Thoracic aorta (tissue), 2 donors: Measurements from ENCODE around the gene AFG1L. TPM values are rescaled to one million over a fixed set of nuclear protein-coding genes. Genes with fewer than 3 reads are reported as not detected.
"Not testable (repeated sequence)": the region's sequence is repeated elsewhere in the genome, so short reads cannot be mapped to it uniquely, and the experiment has no call there.

Source experiments
- ATAC-seq: fragments of 150-250 bp; one replicate; pipeline ENCODE4 v1.8.0; 2017; ENCODE audit warnings: low read depth; ENCODE audit not compliant: insufficient number of reproducible peaks, low FRiP score
- DNase-seq: peaks from one replicate; pipeline ENCODE4 v3.0.0-alpha.2; 2020; ENCODE audit warnings: low spot score
- H3K27ac ChIP-seq, 2 donors: fragments of 200-600 bp; sonication (generic); 1 replicate in 1 of 2; 2 replicates in 1 of 2; pipeline ENCODE4 v1.5.1; 2016; ENCODE audit warnings: mild to moderate bottlenecking in 2 of 2, moderate library complexity in 2 of 2
- H3K27me3 ChIP-seq: fragments of 200-600 bp; sonication (generic); replicated peaks from 2 replicates; pipeline ENCODE4 v1.6.0; 2016; ENCODE audit warnings: mild to moderate bottlenecking; ENCODE audit not compliant: insufficient read depth
- H3K36me3 ChIP-seq: fragments of 200-600 bp; sonication (generic); one replicate; pipeline ENCODE4 v1.5.1; 2016
- H3K4me1 ChIP-seq, 2 donors: fragments of 200-600 bp; sonication (generic); 1 replicate in 1 of 2; 2 replicates in 1 of 2; pipeline versions ENCODE4 v1.5.1 to v1.6.0; 2016; ENCODE audit warnings: low read depth in 2 of 2, mild to moderate bottlenecking in 1 of 2; ENCODE audit not compliant: control insufficient read depth in 1 of 2
- H3K4me3 ChIP-seq: fragments of 200-600 bp; sonication (generic); 2 replicates; pipeline ENCODE4 v1.5.1; 2016; ENCODE audit warnings: mild to moderate bottlenecking
- H3K9me3 ChIP-seq: fragments of 200-600 bp; sonication (generic); 2 replicates; pipeline ENCODE4 v1.5.1; 2016
- total RNA-seq, 2 donors: library from RNA; depleted of rRNA; stranded (reverse); fragments of >200 nt; gene quantifications; one replicate each; pipeline versions ENCODE4 v1.1.0 to v1.2.3, GENCODE V29; 2016
- TF ChIP-seq, protein P1 (sequence below): fragments of 200-600 bp; sonication (generic); IDR thresholded peaks from one replicate; pipeline ENCODE4 v1.5.1; 2019; ENCODE audit warnings: antibody characterized with exemption

AFG1L gene
- total RNA-seq, 2 donors from 2014 or later, result 1.7 to 21.7 TPM

DNA sequence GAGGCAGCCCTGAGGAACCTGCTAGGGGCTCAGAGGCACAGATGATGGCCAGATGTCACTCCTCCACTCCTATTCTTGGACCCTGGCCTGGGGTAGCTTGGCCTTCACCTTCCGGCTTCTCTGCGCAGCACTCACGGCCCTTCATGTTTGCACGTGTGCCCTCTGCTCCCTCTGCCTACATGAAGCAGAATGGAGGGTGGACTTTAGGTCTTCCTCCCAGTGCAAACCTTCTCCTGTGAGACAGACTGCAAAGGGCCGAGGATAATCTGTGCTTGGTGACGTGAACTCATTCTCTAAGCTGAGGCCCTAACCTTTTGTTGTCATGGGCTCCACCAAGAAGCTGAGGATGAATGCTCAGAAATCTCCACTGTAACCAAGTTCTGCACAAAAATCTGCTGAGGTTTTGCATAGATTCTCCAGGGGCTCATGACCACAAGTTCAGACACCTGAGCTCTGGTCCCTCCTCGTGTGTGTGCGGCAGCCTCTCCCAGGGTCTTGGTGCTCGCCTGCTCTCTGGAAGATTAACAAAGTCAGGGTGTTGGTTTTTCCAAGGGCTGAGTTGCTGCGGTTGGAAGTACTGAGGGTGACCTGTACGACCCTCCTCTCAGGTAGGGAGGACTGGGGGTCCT is 240.4 kb downstream of the AFG1L start:
- Histone ChIP-seq H3K27me3 (no peaks in the 10 kb centered on the region), H3K27ac (no peak overlapping the region), H3K4me1 (no peaks in the 10 kb centered on the region), H3K36me3 (no peaks in the 10 kb centered on the region), H3K4me3 (no peak overlapping the region), H3K9me3 (peaks cover 3% of the 10 kb centered on the region)
- ATAC-seq, result no peak
- TF ChIP-seq, protein P1, sequence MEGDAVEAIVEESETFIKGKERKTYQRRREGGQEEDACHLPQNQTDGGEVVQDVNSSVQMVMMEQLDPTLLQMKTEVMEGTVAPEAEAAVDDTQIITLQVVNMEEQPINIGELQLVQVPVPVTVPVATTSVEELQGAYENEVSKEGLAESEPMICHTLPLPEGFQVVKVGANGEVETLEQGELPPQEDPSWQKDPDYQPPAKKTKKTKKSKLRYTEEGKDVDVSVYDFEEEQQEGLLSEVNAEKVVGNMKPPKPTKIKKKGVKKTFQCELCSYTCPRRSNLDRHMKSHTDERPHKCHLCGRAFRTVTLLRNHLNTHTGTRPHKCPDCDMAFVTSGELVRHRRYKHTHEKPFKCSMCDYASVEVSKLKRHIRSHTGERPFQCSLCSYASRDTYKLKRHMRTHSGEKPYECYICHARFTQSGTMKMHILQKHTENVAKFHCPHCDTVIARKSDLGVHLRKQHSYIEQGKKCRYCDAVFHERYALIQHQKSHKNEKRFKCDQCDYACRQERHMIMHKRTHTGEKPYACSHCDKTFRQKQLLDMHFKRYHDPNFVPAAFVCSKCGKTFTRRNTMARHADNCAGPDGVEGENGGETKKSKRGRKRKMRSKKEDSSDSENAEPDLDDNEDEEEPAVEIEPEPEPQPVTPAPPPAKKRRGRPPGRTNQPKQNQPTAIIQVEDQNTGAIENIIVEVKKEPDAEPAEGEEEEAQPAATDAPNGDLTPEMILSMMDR, result no peak
- DNase-seq, result no peak

DNA sequence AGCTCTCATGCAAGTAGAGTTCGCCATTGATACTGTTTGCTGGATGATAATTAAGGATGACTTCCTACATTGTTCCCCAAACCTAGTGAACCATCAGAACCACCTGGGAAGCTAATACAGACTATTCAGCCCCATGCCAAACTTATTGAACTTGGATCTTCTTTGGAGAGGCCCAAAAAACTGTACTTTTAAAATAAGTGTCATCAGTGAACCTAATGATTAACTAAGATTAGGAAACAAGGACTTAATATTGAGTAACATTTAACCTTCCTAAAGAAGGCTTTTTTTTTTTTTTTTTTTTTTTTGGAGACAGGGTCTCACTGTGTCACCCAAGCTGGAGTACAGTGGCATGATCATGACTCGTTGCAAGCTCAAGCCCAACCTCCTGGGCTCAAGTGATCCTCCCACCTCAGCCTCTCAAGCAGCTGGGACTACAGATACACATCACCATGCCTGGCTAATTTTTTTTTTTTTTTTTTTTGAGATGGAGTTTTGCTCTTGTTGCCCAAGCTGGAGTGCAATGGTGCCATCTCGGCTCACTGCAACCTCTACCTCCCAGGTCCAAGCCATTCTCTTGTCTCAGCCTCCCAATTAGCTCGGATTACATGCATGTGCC is 241.2 kb downstream of the AFG1L start:
- H3K4me1 ChIP-seq, H3K9me3 ChIP-seq, H3K27me3 ChIP-seq, H3K4me3 ChIP-seq, ATAC-seq, DNase-seq, H3K27ac ChIP-seq, H3K36me3 ChIP-seq: not testable (repeated sequence)

DNA sequence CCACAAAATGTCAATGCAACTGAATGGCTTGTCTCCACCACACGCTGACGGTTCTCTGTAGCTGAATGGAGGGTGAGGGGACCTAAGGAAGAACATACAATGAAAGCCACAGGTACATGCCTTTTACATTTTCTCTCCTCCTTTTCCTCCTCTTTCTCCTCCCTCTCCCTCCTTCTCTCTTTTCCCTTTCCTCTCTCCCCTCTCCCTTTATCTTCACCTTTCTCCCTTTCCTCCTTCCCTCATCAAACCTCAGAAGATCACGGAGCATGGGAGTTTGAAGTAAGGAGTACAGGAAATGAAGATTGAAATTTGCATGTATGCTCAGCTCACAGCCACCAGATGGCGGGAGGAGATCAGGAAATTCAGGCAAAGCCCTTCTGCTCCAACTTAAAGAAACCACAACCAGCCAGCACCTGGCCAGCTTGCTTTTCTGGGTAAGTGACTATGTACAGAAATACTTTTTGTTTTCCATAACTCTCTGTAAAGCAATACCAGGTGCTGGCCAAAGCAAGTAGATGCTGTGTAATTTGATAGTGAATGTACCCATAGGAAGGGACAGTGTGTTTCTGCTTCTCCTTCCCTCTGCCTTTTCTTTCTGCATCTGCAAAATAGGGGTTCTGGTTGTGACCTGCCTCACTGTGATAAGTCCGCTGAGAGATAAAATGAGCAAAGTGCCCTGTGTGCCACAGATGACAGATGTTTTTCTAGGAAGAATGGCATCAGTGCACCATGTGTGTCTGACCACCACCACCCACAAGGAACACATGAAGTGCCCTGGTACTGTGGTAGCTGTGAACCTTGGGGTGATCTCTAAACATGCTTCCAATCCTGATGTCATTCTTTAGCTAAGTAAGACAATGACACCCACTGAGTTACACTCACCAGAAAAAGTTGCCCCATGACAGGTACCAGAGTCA is 247.2 kb downstream of the AFG1L start:
- Histone ChIP-seq H3K4me1 (no peaks in the 10 kb centered on the region), H3K36me3 (no peaks in the 10 kb centered on the region), H3K9me3 (peaks cover 3% of the 10 kb centered on the region), H3K27me3 (no peaks in the 10 kb centered on the region), H3K27ac (no peak overlapping the region), H3K4me3 (no peak overlapping the region)
- no peak for DNase-seq
- no peak for ATAC-seq
- TF ChIP-seq, protein P1, result peak; percentile 86

DNA sequence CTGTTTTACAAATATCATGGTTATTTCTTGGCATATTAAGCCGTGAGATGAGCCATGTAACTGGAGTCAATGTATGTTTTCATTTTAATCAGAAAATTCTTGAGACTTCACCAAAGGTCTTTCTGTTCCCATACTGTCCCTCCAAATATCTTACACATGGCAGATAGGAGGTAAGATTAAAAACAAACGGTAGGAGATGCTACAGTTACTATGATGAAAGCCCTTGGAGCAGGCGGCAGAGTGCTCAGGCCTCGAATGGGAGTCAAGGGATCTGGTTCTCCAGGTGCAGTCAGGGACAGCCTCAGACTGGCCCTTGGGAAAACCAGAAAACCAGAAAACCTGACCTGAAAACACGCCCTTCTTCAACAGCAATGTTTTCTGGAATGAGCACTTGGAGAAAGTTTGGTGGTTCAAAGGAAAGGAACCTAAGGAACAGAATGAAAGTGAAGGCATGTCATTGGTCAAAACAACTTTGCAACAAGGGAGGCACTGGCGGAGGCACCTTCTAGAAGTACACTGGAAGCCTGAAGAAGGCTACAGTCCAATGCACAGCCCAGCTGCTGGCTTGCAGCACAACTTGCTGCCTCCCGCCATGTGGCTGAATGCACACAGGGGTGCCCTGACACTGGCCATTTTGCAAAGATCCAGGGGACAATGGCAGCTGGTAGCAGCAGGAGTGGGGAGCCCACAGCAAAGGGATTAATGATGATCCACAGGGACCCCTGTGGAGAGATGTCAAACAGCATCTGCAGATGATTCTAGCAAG is 248.5 kb downstream of the AFG1L start:
- TF ChIP-seq, protein P1, result no peak
- no peak overlapping the region for H3K27ac ChIP-seq
- ATAC-seq (no peak), DNase-seq (no peak)
- H3K4me3 ChIP-seq, result no peak overlapping the region
- H3K4me1 ChIP-seq, result no peaks in the 10 kb centered on the region
- no peaks in the 10 kb centered on the region for H3K27me3 ChIP-seq
- peaks cover 3% of the 10 kb centered on the region for H3K9me3 ChIP-seq
- H3K36me3 ChIP-seq, result no peaks in the 10 kb centered on the region

DNA sequence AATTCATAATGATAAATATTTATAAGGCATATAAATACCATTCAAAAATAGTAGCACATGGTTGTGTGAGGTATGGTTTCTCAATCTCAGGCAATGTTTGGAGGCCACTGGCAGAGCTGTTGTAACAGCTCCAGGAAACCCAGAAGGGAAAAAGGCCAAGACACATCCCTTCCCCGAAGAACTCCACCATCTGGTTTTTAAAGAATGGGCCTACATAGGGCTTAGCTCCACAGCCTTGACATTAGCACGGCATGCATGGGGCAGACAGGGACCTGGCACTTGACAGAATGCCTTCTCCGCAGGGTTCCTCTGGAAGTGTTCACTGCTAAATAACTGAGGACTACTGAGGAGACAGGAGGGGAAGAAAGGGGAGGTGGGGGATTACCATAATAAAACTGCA is 249.8 kb downstream of the AFG1L start:
- no peaks in the 10 kb centered on the region for H3K27me3 ChIP-seq
- no peak overlapping the region for H3K27ac ChIP-seq
- no peak for DNase-seq
- TF ChIP-seq, protein P1, result no peak
- no peaks in the 10 kb centered on the region for H3K4me1 ChIP-seq
- peaks cover 3% of the 10 kb centered on the region for H3K9me3 ChIP-seq
- no peak for ATAC-seq
- no peaks in the 10 kb centered on the region for H3K36me3 ChIP-seq
- H3K4me3 ChIP-seq, result no peak overlapping the region
